T-helper 22 cell (primary cell): ENCODE data around the gene ATP8A1.

Experiments
- DNase-seq: peaks from one replicate; pipeline ENCODE4 v3.0.0-alpha.2; 2020; ENCODE audit warnings: low read depth

Gene ATP8A1

DNA sequence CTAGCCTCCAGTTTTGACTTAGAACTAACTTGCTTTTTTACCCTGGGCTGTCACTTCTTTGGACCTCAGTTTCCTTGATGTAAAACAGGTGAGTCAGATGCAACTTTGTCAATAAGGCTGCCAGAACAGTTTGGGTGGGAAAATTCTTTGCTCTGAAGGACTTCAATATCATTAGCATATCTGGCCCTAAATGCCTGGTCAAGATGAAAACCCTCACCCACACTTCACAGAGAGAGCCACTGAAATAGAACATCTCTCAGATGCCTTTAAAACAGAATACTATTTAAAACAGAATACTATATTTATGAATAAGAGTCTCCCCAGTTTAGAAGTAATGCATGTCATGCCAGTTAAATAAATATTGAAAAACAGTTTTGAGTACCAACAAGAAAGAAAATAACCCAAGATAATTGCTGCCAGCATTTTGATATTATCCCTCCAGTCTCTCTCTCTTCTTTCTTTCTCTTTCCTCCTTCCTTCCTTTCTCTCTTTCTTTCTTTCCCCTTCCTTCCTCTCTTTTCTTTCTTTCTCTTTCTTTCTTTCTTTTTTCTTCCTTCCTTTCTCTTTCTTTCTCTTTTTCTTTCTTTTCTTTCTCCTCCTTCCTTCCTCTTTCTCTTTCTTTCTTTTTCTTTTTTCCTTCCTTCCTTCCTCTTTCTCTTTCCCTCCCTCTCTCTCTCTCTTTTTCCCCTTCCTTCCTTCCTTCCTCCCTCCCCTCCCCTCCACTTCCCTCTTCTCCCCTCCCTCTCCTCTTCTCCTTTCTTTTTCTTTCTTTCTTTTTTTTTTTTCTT is 292.4 kb downstream of the ATP8A1 start:
- DNase-seq = no peak

- no peak for DNase-seq
These were observed 293.3 kb downstream of the ATP8A1 start for GRCh38 chr4:42363614-42364013.

DNA sequence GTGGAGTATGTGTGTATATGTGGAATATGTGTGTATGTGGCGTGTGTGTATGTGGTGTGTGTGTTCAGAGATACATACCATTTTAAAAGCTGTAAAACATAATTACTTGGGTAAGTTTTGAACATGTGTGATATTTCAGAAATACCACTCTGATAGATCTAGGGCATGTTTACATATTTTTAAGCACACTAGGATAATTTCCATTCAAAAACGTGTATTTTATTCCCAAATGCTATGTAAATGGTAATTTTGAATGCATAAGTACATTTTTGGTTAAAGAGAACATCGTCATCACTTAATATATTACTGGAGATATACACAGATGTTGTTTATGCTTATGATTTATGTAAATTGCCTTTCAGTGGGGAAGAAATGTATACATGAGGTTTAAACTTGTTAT is 294.3 kb downstream of the ATP8A1 start:
- DNase-seq = no peak

- no peak for DNase-seq
These were observed 295.4 kb downstream of the ATP8A1 start for GRCh38 chr4:42361456-42361855.

- DNase-seq = no peak
These were observed 296.6 kb downstream of the ATP8A1 start for GRCh38 chr4:42360256-42360669.

GRCh38 chr4:42359711-42360110 is 297.2 kb downstream of the ATP8A1 start:
- no peak for DNase-seq
